Vagina (tissue), 2 donors: Measurements from ENCODE around the gene NFKBIZ. TPM values are rescaled to one million over a fixed set of nuclear protein-coding genes. Genes with fewer than 3 reads are reported as not detected.
"Not testable (repeated sequence)": the region's sequence is repeated elsewhere in the genome, so short reads cannot be mapped to it uniquely, and the experiment has no call there.

Experiments used
- DNase-seq, 2 donors: peaks; one replicate each; pipeline ENCODE4 v3.0.0-alpha.2; 2017; ENCODE audit errors: extremely low spot score in 2 of 2
- H3K27ac ChIP-seq: fragments of 200-600 bp; sonication (generic); one replicate; pipeline ENCODE4 v1.5.1; 2019
- H3K27me3 ChIP-seq: fragments of 200-600 bp; sonication (generic); one replicate; pipeline ENCODE4 v1.5.1; 2019
- H3K36me3 ChIP-seq, 2 donors: fragments of 200-600 bp; sonication (generic); one replicate each; pipeline ENCODE4 v1.5.1; 2017 to 2019
- H3K4me1 ChIP-seq: fragments of 200-600 bp; sonication (generic); one replicate; pipeline ENCODE4 v1.5.1; 2019
- H3K4me3 ChIP-seq, 2 donors: fragments of 200-600 bp; sonication (generic); 1 replicate in 1 of 2; 2 replicates in 1 of 2; pipeline ENCODE4 v1.5.1; 2016 to 2019
- H3K9me3 ChIP-seq: fragments of 200-600 bp; sonication (generic); one replicate; pipeline ENCODE4 v1.5.1; 2019
- POLR2A ChIP-seq, 2 donors: fragments of 450-650 bp; IDR thresholded peaks; one replicate each; pipeline ENCODE4 v1.6.1; 2017; ENCODE audit warnings: antibody characterized with exemption in 2 of 2, mild to moderate bottlenecking in 2 of 2, moderate library complexity in 2 of 2
- POLR2AphosphoS5 ChIP-seq, 2 donors: sonication (generic); formaldehyde crosslinking; IDR thresholded peaks; one replicate each; pipeline ENCODE4 v1.9.0; 2017; ENCODE audit warnings: antibody characterized with exemption in 2 of 2, mild to moderate bottlenecking in 2 of 2, low read depth in 1 of 2; ENCODE audit not compliant: insufficient read depth in 1 of 2
- intact Hi-C: fragments of 100-400 bp; cut with DNase I; formaldehyde crosslinking; loops from one replicate; pipeline ENCODE4 v1.15.1; 2023
- total RNA-seq: library from RNA; depleted of rRNA; stranded (reverse); fragments of >200 nt; gene quantifications from one replicate; pipeline ENCODE4 v1.2.3, GENCODE V29; 2016
- TF ChIP-seq, protein P1 (sequence below), 3 experiments: fragments of 450-650 bp in 2 of 3; fragments of 200-600 bp in 1 of 3; sonication (generic) in 1 of 3; IDR thresholded peaks; one replicate each; pipeline ENCODE4 v1.5.1; 2017 to 2019; ENCODE audit warnings: antibody characterized with exemption in 3 of 3, mild to moderate bottlenecking in 2 of 3, moderate library complexity in 2 of 3

The NFKBIZ gene
- total RNA-seq, 1 donor from 2014 or later, result 136 TPM

- TF ChIP-seq POLR2A (IDR thresholded peaks at IDR 0.05), result no peak
- no peak for TF ChIP-seq POLR2AphosphoS5 (IDR thresholded peaks at IDR 0.05; ENCODE audit: insufficient read depth in 1 of 2, low read depth in 1 of 2)
- TF ChIP-seq, protein P1, sequence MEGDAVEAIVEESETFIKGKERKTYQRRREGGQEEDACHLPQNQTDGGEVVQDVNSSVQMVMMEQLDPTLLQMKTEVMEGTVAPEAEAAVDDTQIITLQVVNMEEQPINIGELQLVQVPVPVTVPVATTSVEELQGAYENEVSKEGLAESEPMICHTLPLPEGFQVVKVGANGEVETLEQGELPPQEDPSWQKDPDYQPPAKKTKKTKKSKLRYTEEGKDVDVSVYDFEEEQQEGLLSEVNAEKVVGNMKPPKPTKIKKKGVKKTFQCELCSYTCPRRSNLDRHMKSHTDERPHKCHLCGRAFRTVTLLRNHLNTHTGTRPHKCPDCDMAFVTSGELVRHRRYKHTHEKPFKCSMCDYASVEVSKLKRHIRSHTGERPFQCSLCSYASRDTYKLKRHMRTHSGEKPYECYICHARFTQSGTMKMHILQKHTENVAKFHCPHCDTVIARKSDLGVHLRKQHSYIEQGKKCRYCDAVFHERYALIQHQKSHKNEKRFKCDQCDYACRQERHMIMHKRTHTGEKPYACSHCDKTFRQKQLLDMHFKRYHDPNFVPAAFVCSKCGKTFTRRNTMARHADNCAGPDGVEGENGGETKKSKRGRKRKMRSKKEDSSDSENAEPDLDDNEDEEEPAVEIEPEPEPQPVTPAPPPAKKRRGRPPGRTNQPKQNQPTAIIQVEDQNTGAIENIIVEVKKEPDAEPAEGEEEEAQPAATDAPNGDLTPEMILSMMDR (IDR thresholded peaks at IDR 0.05), result no peak
- Histone ChIP-seq H3K4me1 (peaks cover 6% of the 10 kb centered on the region), H3K36me3 (peaks cover 0 to 48% of the 10 kb centered on the region in 2 donors), H3K27me3 (no peaks in the 10 kb centered on the region), H3K27ac (no peak overlapping the region), H3K9me3 (no peaks in the 10 kb centered on the region), H3K4me3 (no peak overlapping the region)
- no peak for DNase-seq
- intact Hi-C loops, result no loop called here
These were observed 12.6 kb downstream of the NFKBIZ start for GRCh38 chr3:101861789-101862415.

GRCh38 chr3:101862416-101863165, 13.3 kb downstream of the NFKBIZ start:
- TF ChIP-seq POLR2AphosphoS5 (IDR thresholded peaks at IDR 0.05; ENCODE audit: insufficient read depth in 1 of 2, low read depth in 1 of 2) (no peak), POLR2A (IDR thresholded peaks at IDR 0.05) (no peak)
- TF ChIP-seq, protein P1 (IDR thresholded peaks at IDR 0.05), result no peak
- Histone ChIP-seq H3K36me3 (peaks cover 0 to 41% of the 10 kb centered on the region in 2 donors), H3K4me3 (no peak overlapping the region), H3K4me1 (no peaks in the 10 kb centered on the region), H3K9me3 (no peaks in the 10 kb centered on the region), H3K27me3 (no peaks in the 10 kb centered on the region), H3K27ac (no peak overlapping the region)
- intact Hi-C loops, result no loop called here
- DNase-seq, result no peak

GRCh38 chr3:101864926-101865325, 15.6 kb downstream of the NFKBIZ start:
- H3K4me1 ChIP-seq, H3K4me3 ChIP-seq, intact Hi-C loops, DNase-seq, H3K27ac ChIP-seq, H3K9me3 ChIP-seq, H3K27me3 ChIP-seq: not testable (repeated sequence)
- peaks cover 0 to 18% of the 10 kb centered on the region in 2 donors for H3K36me3 ChIP-seq

GRCh38 chr3:101865751-101866509, 16.6 kb downstream of the NFKBIZ start:
- H3K27ac ChIP-seq, result no peak overlapping the region

DNA sequence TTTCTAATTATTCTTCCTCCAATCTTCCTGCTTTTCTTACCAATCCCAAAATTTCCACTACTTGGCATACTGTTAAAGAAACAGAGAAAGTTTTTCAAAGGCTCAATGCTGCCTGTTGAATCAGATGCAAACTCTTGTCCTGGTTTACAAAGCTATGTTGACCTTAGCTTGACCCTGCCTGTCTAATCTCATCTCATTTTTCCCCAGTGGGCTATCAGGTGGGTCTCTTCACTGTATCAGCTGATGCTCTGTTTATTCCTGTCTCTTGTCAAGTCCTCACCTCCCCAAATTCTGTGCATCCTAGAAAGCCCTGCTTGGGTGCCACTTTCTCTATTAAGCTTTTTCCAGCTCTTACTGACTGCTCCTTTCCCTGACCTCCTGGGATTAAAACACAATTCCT, 18.2 kb downstream of the NFKBIZ start:
- peaks cover 5% of the 10 kb centered on the region for H3K4me1 ChIP-seq
- DNase-seq, result no peak
- H3K36me3 ChIP-seq, result no peaks in the 10 kb centered on the region
- no peak overlapping the region for H3K4me3 ChIP-seq
- intact Hi-C loops, result no loop called here
- TF ChIP-seq POLR2A (IDR thresholded peaks at IDR 0.05), result no peak
- TF ChIP-seq, protein P1 (IDR thresholded peaks at IDR 0.05), result no peak
- H3K27ac ChIP-seq, result no peak overlapping the region
- H3K27me3 ChIP-seq, result no peaks in the 10 kb centered on the region
- H3K9me3 ChIP-seq, result no peaks in the 10 kb centered on the region

More at GRCh38 chr3:101865751-101866509, 16.6 kb downstream of the NFKBIZ start:
- TF ChIP-seq, protein P1 (IDR thresholded peaks at IDR 0.05), result no peak
- no peak for TF ChIP-seq POLR2A (IDR thresholded peaks at IDR 0.05)
- TF ChIP-seq POLR2AphosphoS5 (IDR thresholded peaks at IDR 0.05; ENCODE audit: insufficient read depth in 1 of 2, low read depth in 1 of 2), result no peak
- Histone ChIP-seq H3K4me1 (peaks cover 5% of the 10 kb centered on the region), H3K4me3 (no peak overlapping the region), H3K9me3 (no peaks in the 10 kb centered on the region), H3K27me3 (no peaks in the 10 kb centered on the region), H3K36me3 (peaks cover 0 to 8% of the 10 kb centered on the region in 2 donors)
- DNase-seq, result no peak
- intact Hi-C loops, result no loop called here
